Peyer's patch (tissue), 4 donors: ENCODE measurements around the gene CHD9. TPM values are rescaled to one million over a fixed set of nuclear protein-coding genes. Genes with fewer than 3 reads are reported as not detected.

Experiments
- DNase-seq, 3 donors: peaks; one replicate each; pipeline ENCODE4 v3.0.0-alpha.2; 2017 to 2019
- H3K27ac ChIP-seq, 4 donors: fragments of 200-600 bp; sonication (generic); one replicate each; pipeline ENCODE4 v1.5.1; 2016 to 2019
- H3K27me3 ChIP-seq, 2 donors: fragments of 200-600 bp; sonication (generic); one replicate each; pipeline ENCODE4 v1.5.1; 2019
- H3K36me3 ChIP-seq, 3 donors: fragments of 200-600 bp; sonication (generic); one replicate each; pipeline ENCODE4 v1.5.1; 2016 to 2019
- H3K4me1 ChIP-seq, 4 donors: fragments of 200-600 bp; sonication (generic); one replicate each; pipeline ENCODE4 v1.5.1; 2016 to 2019
- H3K4me3 ChIP-seq, 4 donors: fragments of 200-600 bp; sonication (generic); 1 replicate in 3 of 4; 2 replicates in 1 of 4; pipeline ENCODE4 v1.5.1; 2016 to 2019; ENCODE audit warnings: mild to moderate bottlenecking in 1 of 4
- H3K9me3 ChIP-seq, 4 donors: fragments of 200-600 bp; sonication (generic); one replicate each; pipeline ENCODE4 v1.5.1; 2016 to 2019; ENCODE audit warnings: mild to moderate bottlenecking in 1 of 4
- POLR2A ChIP-seq, 2 donors: fragments of 450-650 bp; IDR thresholded peaks; one replicate each; pipeline ENCODE4 v1.5.1; 2017; ENCODE audit warnings: antibody characterized with exemption in 2 of 2, mild to moderate bottlenecking in 2 of 2, moderate library complexity in 2 of 2
- total RNA-seq, 4 donors: library from RNA; depleted of rRNA; stranded (reverse); fragments of >200 nt; gene quantifications; one replicate each; pipeline ENCODE4 v1.1.0, GENCODE V29; 2016
- TF ChIP-seq, protein P1 (sequence below), 6 experiments: fragments of 450-650 bp in 4 of 6; fragments of 200-600 bp in 2 of 6; sonication (generic) in 1 of 6; IDR thresholded peaks; one replicate each; pipeline ENCODE4 v1.5.1; 2017 to 2019; ENCODE audit warnings: antibody characterized with exemption in 6 of 6, mild to moderate bottlenecking in 3 of 6, moderate library complexity in 1 of 6

CHD9 gene
- total RNA-seq, 4 donors from 2014 or later: 48.4 to 187 (median 79.3) TPM

DNA sequence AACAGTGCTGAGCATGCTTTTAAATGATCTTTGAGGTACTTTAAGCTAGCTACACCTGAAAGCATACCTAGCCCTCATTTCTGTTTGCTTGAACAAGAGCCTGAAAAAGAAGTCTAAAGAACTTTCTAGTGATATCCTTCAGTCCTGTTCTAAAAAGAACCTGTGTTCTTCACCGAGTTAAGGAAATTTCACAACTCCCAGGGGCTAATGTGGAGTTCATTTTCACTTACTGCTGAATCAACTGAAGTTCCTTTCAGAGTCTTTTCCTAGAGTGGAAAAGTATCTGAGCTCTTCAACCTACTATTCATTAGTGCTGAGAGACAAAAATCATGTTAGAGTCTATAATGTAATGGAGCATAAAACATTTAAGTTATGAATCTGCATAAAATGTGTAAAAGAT, 66.9 kb downstream of the CHD9 start:
- H3K9me3 ChIP-seq: no peaks in the 10 kb centered on the region
- TF ChIP-seq POLR2A (IDR thresholded peaks at IDR 0.05): no peak
- TF ChIP-seq, protein P1, sequence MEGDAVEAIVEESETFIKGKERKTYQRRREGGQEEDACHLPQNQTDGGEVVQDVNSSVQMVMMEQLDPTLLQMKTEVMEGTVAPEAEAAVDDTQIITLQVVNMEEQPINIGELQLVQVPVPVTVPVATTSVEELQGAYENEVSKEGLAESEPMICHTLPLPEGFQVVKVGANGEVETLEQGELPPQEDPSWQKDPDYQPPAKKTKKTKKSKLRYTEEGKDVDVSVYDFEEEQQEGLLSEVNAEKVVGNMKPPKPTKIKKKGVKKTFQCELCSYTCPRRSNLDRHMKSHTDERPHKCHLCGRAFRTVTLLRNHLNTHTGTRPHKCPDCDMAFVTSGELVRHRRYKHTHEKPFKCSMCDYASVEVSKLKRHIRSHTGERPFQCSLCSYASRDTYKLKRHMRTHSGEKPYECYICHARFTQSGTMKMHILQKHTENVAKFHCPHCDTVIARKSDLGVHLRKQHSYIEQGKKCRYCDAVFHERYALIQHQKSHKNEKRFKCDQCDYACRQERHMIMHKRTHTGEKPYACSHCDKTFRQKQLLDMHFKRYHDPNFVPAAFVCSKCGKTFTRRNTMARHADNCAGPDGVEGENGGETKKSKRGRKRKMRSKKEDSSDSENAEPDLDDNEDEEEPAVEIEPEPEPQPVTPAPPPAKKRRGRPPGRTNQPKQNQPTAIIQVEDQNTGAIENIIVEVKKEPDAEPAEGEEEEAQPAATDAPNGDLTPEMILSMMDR (IDR thresholded peaks at IDR 0.05): no peak
- no peak for DNase-seq
- no peak overlapping the region for H3K4me3 ChIP-seq
- H3K36me3 ChIP-seq: no peaks in the 10 kb centered on the region
- no peaks in the 10 kb centered on the region for H3K27me3 ChIP-seq
- H3K4me1 ChIP-seq: no peaks in the 10 kb centered on the region
- peak overlapping the region in 1 of 4 donors; percentile 35 for H3K27ac ChIP-seq

- Histone ChIP-seq H3K4me3 (no peak overlapping the region), H3K4me1 (no peaks in the 10 kb centered on the region), H3K27ac (no peak overlapping the region), H3K36me3 (no peaks in the 10 kb centered on the region), H3K9me3 (no peaks in the 10 kb centered on the region), H3K27me3 (no peaks in the 10 kb centered on the region)
- DNase-seq: no peak
- TF ChIP-seq POLR2A (IDR thresholded peaks at IDR 0.05): no peak
- TF ChIP-seq, protein P1 (IDR thresholded peaks at IDR 0.05): no peak
These were observed 69.0 kb downstream of the CHD9 start for GRCh38 chr16:53123747-53124146.

- no peaks in the 10 kb centered on the region for H3K36me3 ChIP-seq
- DNase-seq: no peak
- H3K4me1 ChIP-seq: peaks cover 0 to 6% (median 3%) of the 10 kb centered on the region in 4 donors
- no peak for TF ChIP-seq POLR2A (IDR thresholded peaks at IDR 0.05)
- TF ChIP-seq, protein P1 (IDR thresholded peaks at IDR 0.05): no peak
- H3K4me3 ChIP-seq: no peak overlapping the region
- H3K27ac ChIP-seq: no peak overlapping the region
- H3K27me3 ChIP-seq: no peaks in the 10 kb centered on the region
- no peaks in the 10 kb centered on the region for H3K9me3 ChIP-seq
These were observed 71.6 kb downstream of the CHD9 start for GRCh38 chr16:53126390-53126789.

DNA sequence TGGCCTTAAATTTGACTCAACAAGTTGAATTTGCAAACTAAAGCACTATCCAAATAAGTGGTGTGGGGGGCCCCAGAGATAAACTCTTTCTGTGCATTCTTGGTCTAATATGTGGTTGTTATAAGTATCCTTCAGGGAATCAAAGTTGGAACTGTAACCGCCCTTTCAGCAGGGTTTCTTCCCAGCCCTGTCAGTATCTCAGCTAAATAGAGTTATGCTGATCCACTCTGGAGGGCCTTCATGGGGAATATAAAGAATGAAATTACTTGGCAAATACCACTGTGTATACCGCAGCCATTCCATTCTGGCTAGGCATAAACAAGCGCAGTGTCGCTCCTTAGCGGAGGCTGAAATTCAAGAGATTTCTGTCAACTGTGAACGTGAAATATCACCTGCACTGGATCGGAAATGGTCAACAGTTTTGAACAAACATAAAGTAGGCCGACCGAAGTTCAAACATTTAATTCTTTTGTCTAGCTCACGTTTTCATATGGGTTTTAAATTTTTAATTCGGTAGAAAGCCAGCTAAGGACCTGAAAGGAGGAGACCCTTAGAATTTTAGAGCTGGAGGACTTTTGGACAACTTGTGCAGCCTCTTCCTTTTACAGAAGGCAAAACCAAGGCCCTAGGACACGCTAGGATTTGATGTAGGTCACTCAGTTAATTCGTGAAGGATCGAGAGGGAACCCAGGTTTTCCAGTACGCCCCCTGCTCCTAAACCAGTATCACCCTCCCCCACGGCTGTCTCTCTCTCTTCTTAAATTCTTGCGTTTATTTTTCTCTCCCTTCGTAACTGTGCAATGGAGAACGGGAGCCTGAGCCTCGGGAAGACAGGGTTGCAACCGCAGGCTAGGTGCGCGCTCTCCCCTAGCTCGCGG, 74.7 kb downstream of the CHD9 start:
- DNase-seq: no peak
- no peak for TF ChIP-seq POLR2A (IDR thresholded peaks at IDR 0.05)
- TF ChIP-seq, protein P1 (IDR thresholded peaks at IDR 0.05): no peak

GRCh38 chr16:53130159-53131049, 75.6 kb downstream of the CHD9 start:
- Histone ChIP-seq H3K27ac (peak overlapping the region; percentile 91 to 99 (median 95)), H3K4me3 (peak overlapping the region; percentile 80 to 98 (median 90)), H3K9me3 (no peaks in the 10 kb centered on the region), H3K27me3 (no peaks in the 10 kb centered on the region), H3K36me3 (no peaks in the 10 kb centered on the region), H3K4me1 (peaks cover 0 to 16% (median 5%) of the 10 kb centered on the region in 4 donors)
- DNase-seq: peak; percentile 94 to 98 (median 98)
- TF ChIP-seq, protein P1 (IDR thresholded peaks at IDR 0.05): peak; percentile 55 to 96 (median 77)
- TF ChIP-seq POLR2A (IDR thresholded peaks at IDR 0.05): peak; percentile 56 to 61

More for the DNA sequence above, 74.7 kb downstream of the CHD9 start:
- Histone ChIP-seq H3K4me3 (peak overlapping the region; percentile 80 to 98 (median 90)), H3K4me1 (peaks cover 0 to 16% (median 5%) of the 10 kb centered on the region in 4 donors), H3K9me3 (no peaks in the 10 kb centered on the region), H3K27me3 (no peaks in the 10 kb centered on the region), H3K27ac (peak overlapping the region; percentile 91 to 99 (median 95)), H3K36me3 (no peaks in the 10 kb centered on the region)
